ENCODE results near the gene NOSTRIN. TPM values are rescaled to one million over a fixed set of nuclear protein-coding genes. Genes with fewer than 3 reads are reported as not detected.

NOSTRIN gene
- total RNA-seq, 1 experiment from 2014 or later = not detected

DNA sequence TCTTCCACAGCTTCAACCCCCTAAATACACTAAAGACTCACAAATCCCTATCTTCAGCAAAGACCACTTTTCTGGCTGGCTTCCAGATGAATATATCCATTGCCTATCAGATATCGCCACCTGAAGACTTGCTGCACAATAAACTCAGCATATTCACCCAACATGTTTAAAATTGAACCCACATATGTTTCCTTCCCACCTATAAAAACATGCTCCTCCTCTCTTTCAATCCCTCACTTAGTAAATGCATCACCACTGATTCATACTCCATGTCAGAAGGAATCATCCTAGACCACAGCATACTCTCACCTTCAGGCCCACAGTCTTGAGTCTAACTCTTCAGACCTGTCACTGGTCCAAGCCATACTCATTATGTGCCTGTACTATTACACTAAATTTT, 82.5 kb downstream of the NOSTRIN start:
- H3K27me3 Mint-ChIP-seq (ENCODE audit: low read depth) = no peaks in the 10 kb centered on the region
- H3K4me3 Mint-ChIP-seq = no peak overlapping the region
- Histone ChIP-seq H3K27me3 (ENCODE audit: insufficient read depth, low read length) (no peaks in the 10 kb centered on the region), H3K9me3 (ENCODE audit: control insufficient read depth, low read depth, low read length) (no peaks in the 10 kb centered on the region), H4K8ac (replicated peaks; ENCODE audit: insufficient read length, low read depth, low read length) (no peak overlapping the region), H3K23me2 (ENCODE audit: insufficient read length, low read depth, low read length, poor library complexity, severe bottlenecking) (no peaks in the 10 kb centered on the region), H3K4me1 (ENCODE audit: insufficient read depth, low read length) (no peaks in the 10 kb centered on the region), H3K4me2 (ENCODE audit: insufficient read depth, insufficient read length, low read length) (no peak overlapping the region), H4K20me1 (ENCODE audit: control insufficient read depth, insufficient read depth, insufficient read length) (no peaks in the 10 kb centered on the region), H3K27ac (ENCODE audit: insufficient read length, low read depth, low read length) (no peak overlapping the region), H3K9ac (ENCODE audit: extremely low read depth, insufficient read length, low read length) (no peak overlapping the region), H3K4ac (ENCODE audit: low read depth, low read length) (no peak overlapping the region), H2AFZ (ENCODE audit: low read length) (no peak overlapping the region), H4K91ac (ENCODE audit: insufficient read length, low read depth, low read length) (no peak overlapping the region), H3K79me2 (ENCODE audit: insufficient read depth, low read length) (no peaks in the 10 kb centered on the region), H4K5ac (ENCODE audit: insufficient read length, low read depth, low read length) (no peak overlapping the region), H2BK20ac (ENCODE audit: low read depth, low read length, poor library complexity, severe bottlenecking) (no peak overlapping the region), H2BK120ac (ENCODE audit: low read depth, low read length, poor library complexity, severe bottlenecking) (no peak overlapping the region), H3K14ac (ENCODE audit: insufficient read depth, low read length) (no peak overlapping the region), H3K56ac (ENCODE audit: insufficient read length, low read depth, low read length) (no peak overlapping the region), H3K18ac (ENCODE audit: insufficient read length, low read depth, low read length) (no peak overlapping the region), H2BK5ac (ENCODE audit: insufficient read length, low read length) (no peak overlapping the region), H2AK5ac (ENCODE audit: insufficient read length, low read length) (no peak overlapping the region), H3K79me1 (ENCODE audit: insufficient read depth, low read depth, low read length, poor library complexity, severe bottlenecking) (no peaks in the 10 kb centered on the region), H2BK15ac (ENCODE audit: low read depth, low read length) (no peak overlapping the region), H3T11ph (ENCODE audit: low read length) (no peak overlapping the region), H2BK12ac (ENCODE audit: insufficient read length, low read depth, low read length) (no peak overlapping the region), H3K23ac (ENCODE audit: insufficient read length, low read depth, low read length) (no peak overlapping the region)
- peaks cover 4 to 8% of the 10 kb centered on the region in 2 experiments; a peak in 3 of 4 replicates for H3K4me1 Mint-ChIP-seq
- WGBS (ENCODE audit: extremely low coverage, insufficient read length, low lambda C conversion rate) = no CpG with 5 or more reads among the region's 1 CpG
- TF ChIP-seq, protein P1, sequence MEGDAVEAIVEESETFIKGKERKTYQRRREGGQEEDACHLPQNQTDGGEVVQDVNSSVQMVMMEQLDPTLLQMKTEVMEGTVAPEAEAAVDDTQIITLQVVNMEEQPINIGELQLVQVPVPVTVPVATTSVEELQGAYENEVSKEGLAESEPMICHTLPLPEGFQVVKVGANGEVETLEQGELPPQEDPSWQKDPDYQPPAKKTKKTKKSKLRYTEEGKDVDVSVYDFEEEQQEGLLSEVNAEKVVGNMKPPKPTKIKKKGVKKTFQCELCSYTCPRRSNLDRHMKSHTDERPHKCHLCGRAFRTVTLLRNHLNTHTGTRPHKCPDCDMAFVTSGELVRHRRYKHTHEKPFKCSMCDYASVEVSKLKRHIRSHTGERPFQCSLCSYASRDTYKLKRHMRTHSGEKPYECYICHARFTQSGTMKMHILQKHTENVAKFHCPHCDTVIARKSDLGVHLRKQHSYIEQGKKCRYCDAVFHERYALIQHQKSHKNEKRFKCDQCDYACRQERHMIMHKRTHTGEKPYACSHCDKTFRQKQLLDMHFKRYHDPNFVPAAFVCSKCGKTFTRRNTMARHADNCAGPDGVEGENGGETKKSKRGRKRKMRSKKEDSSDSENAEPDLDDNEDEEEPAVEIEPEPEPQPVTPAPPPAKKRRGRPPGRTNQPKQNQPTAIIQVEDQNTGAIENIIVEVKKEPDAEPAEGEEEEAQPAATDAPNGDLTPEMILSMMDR (conservative IDR thresholded peaks at IDR 0.05) = no peak
- H3K36me3 Mint-ChIP-seq (ENCODE audit: insufficient read depth in 1 of 3, low read depth in 3 of 3) = peaks cover 17 to 40% (median 34%) of the 10 kb centered on the region in 3 experiments; a peak in 6 of 7 replicates
- H3K27ac Mint-ChIP-seq = no peak overlapping the region
- no peaks in the 10 kb centered on the region for H3K9me3 Mint-ChIP-seq
- DNase-seq = no peak

All from H9 (cell line).